NCI-H2196 treated with DMSO at 0.1 percent for 48 hours (cell line): ENCODE results near the gene POSTN.

ENCODE experiments used
- DNase-seq: peaks from one replicate; lab custom pipeline; 2025; ENCODE audit not compliant: unreplicated experiment; lab: John Stamatoyannopoulos, UW

Gene POSTN, protein sequence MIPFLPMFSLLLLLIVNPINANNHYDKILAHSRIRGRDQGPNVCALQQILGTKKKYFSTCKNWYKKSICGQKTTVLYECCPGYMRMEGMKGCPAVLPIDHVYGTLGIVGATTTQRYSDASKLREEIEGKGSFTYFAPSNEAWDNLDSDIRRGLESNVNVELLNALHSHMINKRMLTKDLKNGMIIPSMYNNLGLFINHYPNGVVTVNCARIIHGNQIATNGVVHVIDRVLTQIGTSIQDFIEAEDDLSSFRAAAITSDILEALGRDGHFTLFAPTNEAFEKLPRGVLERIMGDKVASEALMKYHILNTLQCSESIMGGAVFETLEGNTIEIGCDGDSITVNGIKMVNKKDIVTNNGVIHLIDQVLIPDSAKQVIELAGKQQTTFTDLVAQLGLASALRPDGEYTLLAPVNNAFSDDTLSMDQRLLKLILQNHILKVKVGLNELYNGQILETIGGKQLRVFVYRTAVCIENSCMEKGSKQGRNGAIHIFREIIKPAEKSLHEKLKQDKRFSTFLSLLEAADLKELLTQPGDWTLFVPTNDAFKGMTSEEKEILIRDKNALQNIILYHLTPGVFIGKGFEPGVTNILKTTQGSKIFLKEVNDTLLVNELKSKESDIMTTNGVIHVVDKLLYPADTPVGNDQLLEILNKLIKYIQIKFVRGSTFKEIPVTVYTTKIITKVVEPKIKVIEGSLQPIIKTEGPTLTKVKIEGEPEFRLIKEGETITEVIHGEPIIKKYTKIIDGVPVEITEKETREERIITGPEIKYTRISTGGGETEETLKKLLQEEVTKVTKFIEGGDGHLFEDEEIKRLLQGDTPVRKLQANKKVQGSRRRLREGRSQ

DNA sequence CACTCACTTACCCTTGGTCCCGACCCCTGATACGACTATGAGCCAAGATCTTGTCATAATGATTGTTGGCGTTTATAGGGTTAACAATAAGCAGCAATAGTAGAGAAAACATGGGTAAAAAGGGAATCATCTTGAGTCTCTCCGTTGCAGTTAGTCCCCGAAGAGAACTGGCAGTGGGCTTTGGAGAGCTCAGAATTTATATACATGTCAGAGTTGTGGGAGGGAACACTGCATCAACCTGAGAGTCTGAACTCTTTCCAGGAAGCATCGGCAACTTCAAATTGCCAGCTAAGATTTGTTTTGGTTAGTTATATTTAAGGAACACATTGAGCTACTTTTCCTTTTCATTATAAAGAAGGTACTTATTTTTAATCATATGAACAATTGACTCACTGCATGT, at the start of gene POSTN:
Gene POSTN (minus strand): TSS at position 172 of the 400 bp plus-strand sequence. CDS start 42 bp downstream, at position 130.
- DNase-seq, result no peak

DNA sequence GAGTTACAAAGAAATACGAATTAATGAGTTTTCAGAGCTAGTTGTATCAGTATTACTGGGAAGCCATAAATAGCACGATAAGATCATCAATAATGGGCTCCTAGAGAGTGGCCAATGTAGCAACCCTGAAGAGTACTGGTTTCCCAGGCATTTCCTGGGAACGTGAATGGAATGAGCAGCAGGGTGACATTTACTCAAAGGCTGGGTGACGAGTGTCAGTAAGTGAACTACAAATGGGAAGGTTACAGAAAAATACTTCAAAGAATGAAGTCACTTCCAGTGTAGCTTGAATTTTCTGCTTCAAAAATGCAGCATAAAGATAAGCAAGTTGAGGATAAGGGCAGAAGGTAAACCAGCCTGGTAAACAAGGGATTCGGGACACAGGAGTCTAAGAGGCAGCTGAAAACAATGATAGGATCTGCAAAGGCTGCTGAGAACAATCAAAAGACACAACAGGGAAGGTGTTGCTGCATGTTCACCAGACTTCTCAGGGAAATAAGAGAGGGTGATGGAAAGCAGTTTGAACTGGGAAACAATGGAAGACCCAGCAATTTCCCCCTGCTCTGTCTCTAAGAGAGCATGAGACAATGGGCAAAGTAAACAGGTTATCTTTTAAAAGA, 48.6 kb upstream of the POSTN start:
- DNase-seq, result no peak

DNA sequence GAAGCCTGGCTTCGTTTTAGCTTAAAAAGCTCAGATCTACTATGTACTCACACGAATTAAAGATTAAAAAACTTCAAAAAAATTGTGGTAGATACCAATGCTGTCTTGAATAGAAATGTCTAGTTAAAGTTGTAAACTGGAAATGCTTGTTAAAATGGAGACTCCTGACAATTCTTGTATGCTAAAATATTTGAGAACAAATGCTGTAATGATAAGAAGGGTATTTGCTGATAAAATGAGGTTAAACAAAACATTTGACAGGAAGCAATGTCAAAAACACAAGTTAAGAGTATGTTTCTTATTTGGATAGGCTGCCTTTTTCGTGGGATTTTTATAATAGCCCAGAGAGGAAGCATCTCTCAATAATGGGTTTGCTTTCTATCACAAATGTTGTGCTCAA, 48.0 kb upstream of the POSTN start:
- DNase-seq, result no peak

DNA sequence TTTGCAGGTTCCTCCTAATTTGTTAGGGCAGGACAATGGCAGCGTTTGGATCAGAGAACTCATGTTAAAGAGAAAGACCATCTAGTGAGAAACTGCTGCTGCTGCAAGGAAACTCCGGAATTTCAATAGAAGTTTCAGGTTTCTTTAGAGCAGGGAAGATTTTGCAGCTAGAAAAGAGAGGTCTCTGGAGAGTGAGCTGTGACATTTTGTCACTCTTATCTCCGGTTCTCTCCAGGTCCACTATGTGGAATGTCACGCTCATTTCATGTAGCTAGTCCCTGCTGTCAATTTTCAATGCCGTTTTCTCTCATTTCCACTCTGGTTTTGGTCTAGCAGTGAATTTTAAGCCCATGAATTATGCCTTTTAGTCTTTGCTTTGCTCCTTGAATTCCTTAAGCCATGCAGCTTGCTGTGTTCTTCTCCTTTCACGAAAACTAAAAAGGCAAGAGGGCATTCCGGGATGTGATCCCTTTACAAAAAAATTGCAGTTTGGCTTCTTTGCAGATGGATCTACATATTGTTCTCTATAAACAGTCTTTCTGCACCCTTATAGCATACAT, 46.7 kb upstream of the POSTN start:
- DNase-seq, result no peak

DNA sequence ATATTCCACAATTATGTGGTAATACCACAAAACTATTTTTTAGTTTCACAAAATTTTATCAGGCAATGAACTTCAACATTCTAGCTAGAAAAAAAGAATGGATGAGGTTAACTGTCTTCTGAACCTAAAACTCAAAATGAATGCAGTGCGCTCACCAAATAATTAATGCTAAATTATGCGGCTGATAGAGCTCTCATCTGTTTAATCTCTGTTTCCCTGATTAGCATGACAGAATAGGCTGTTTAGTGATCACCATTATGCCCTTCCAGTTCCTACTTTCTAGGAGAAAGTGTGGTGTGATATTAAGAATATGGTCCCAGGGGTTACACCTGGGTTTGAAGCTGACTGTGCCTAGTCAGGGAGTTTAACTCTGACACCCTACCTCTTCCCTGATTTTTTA, 42.8 kb upstream of the POSTN start:
- no peak for DNase-seq

DNA sequence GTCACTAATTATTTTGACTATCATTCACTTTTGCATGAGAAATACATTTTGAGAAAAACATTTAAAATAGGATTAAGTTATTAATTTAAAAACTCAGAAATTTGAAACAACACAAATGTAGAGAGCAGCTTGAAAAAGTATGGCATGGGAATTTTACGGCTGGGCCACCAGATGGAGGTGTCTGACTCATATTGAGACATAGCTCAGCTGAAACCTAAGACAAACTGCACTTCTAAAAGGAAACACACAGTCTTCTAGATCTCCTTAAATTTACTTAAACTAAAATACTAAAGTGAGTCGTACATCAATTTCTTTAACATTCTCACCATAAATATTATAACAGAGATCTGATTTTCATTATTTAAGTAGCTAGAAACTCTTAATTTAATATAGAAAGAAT, 41.9 kb upstream of the POSTN start:
- peak; percentile 0 for DNase-seq

DNA sequence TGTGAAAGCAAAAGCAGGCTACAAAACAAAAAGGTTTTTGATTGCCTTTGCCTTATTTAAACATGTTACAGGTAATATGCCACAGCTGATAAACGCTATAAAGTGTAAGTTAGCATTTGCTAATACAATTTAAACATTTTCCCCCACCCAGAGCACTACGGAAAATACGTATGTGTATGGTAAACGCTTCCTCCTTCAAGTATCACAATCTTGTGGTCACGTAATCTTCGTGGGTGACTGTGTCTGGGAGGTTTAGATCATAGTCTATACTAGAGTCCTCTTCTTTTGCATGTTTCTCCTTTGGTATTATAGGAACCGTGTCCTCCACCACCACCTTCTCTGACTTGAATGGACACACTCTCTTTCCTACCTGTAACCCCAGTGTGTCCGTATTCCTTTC, 38.1 kb upstream of the POSTN start:
- DNase-seq, result no peak

DNA sequence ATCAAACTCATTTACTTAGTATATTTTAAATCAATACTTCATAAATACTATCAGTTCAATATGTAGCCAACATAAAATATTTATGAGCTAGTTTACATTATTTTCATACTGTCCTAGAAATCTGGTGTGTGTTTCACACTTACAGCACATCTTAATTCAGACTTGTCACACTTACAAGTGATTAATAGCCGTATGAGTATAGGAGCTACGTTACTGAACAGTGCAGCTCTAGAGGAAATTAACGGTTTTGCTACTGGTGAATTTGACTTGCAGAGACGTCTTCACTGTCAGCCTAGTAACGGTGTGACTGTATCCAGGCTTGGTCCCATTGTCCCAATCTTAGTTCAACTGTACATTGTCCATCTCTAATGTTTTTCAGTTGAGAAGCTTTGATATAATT, 33.7 kb upstream of the POSTN start:
- no peak for DNase-seq

DNA sequence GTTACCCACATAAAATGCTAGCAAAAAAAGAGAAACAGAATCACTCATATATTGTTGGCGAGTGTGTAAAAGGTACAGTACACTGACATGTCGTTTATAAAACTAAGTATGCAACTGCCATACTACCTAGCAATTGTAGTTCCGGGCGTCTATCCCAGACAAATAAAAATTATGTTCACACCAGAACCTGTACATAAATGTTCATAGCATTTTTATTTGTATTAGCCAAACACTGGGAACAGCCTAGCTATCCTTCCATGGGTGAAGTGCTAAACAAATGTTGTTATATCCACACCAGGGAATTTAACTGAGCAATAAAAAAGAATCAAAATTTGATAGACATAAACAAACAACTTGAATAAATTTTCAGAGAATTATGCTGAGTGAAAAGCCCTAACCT, 28.9 kb upstream of the POSTN start:
- DNase-seq, result no peak

DNA sequence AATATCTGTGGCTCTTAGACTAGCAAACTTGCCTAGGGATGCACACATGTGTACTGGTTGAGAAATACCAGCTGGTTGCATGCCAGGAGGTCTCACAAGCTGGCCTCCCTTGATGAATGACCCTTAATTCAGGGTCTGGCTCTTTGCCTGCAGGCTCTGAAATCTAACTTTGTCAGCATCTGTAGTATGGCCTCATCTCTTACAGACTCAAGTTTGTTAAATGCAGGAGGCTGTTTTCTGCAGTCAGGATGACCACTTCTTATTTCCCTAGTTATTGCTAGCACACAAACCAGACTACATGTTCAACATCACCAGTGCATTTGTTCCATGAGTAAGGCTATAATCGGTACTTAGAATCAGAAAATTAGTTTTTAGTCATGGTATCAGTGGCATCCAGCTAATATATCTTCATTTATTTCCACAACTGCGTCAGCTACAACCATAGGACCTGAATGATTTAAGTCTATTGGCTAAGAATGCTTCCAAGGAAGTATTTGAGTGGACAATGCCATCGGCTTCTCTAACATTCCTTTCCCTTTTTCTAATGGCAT, 23.3 kb upstream of the POSTN start:
- no peak for DNase-seq

DNA sequence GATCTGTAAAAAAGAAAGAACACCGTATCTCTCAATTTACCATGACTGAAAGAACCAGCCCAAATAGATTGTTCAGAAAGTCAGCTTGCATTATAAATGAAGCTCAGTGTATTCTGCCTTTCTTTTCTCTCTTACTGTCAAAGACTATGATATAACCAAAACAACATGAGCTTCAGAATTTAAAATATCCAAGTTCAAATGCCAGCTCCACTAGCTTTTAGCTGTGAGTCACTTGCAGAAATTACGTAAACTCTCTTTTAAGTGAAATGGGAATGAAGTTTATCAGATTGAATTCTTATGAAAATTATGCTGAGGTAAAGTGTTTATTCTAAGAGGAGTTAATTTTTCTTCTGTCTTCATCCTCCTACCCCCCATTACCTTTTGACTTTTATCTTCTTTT, 20.0 kb upstream of the POSTN start:
- DNase-seq, result no peak

DNA sequence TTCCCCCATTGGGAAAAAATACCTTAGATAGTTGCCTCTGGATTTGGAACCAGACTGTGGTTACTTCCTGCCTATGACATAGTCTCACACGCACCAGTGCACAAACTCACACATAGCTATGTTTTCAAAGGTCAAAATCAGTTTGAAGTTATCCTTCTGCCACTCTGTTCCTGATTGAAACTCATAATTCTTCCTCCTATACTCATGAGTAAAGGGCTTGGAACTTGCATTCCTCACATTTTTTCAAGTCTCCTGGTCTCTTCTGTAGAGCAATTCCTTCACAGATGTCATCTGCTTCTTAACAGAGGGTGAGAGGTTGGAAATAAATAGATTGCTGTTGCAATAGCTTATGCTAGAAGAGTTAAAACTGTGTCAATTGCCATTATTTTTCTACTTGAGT, 18.6 kb upstream of the POSTN start:
- DNase-seq, result no peak

DNA sequence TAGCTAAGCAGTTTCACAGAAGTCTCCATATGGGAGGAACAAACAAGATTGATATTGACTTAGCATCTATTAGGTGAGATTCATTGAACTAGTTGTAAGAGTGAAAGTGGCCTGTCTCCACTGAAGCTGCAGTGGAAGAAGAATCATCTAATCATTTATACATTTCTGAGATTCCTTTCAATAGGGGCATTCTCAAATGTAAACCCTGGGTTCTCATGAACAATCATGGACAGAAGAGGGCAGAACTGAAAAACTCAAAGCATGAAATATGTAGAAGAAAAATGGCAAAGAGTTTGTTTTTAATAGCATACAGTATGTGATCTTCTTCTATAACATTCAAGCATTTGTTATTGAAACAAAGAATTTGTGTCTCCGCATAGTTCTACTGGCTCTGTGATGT, 17.6 kb upstream of the POSTN start:
- no peak for DNase-seq

DNA sequence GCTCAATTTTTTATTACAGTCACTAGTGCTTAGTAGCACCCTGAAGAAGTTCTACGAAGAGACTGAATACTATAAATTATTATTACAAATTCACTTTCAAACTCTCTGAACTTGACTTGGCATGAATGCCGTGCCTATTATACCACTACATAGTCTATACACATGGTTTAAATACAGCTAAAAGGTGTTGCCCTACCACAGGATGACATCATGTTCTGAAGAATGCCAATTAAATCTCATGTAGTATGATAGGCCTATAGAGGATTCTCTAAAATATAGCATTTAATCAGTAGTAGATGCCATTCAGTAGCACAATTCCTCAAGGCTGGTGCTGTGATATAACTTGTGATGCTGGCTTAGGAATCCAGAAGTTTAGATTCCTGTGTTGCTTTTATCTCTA, 16.7 kb upstream of the POSTN start:
- DNase-seq, result no peak

DNA sequence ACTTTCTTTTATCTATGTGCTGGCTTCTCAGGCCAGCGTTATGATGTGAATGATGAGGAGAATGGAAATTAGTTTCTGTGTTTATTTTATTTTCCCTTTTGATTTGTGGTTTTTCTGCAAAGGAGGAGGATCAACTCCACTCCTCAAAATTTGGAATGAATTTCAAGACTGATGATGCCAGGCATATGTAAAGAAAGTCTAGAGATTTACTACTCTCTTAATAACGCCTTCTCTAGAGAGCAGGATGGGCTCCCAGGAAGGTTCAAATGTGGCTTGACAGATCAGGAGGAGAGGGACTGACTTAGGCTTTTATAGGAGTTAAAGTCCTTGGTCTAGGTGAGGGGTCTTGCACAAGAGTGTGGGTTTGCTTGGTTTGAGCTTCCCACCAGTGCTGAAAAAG, 15.1 kb upstream of the POSTN start:
- no peak for DNase-seq

DNA sequence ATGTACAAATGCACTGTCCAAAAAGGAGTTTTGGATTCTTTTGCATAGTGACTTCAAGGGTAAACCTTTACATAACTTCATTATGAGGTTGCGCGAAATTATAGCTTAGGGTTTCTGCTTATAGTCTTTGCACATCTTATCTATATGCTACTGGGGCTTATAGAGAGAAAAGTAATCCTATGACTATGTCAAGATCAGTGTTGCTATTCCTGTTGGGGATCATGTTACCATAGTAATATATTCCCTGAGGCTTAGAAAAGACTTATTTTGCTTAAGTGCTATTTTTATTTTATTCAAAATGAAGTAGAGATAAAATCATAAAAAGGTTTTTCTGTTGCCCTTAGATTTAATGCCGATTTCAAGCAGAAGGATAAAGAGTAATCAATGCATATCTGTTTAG, 14.7 kb upstream of the POSTN start:
- DNase-seq, result no peak

DNA sequence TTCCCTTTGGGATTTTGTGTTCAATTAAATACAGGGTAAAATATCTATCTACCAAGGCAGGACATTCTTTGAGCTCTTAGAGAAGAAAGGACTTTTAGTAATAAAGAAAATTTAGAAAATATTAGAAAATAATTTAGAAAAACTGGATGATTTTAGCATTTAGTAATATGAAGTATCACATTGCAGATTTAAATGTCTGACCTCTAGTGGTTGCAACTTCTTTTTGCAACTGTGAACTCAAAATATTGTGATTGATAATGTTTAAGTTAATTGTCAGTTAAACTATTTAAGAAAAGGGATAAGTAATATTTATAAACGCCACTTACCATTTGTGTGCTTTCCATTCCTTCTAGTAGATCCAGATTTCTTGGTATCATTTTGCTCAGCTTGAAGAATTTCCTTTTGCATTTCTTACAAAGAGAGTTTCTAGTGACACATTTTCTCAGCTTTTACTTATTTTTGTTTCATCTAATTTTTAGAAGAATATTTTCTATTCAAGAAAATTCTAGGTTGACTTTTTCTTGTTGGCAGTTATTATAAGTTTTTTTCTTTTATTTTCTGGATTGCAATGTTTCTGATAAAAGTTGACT, 10.3 kb upstream of the POSTN start:
- DNase-seq, result no peak

DNA sequence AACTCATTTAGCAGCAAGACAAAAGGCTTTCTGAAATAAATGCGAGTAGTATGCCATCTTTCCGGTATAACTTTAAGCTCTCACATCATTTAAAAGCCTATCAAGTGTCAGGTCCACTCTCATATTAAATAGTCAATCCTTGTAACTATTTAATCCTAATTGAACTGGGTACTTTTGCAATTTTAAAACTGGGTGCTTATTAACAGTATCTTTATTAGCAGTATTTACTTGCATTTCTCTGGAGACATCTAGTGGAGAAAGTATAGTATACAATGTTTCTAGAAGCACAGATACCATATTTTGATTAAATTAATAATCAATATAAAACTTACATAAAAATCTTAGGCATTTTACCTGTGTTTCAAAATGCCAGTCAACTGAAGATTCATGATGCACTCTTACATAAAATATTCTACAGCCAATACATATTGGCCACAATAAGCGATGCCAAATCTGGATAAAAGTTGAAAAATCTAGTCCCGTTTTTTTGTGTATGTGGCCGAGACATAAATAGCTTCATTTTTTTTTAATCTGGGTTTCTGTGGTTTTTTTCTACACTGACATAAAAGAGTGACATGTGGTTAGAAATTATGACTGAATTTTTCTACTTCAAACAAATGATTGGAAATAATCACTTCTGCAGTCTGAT, 4.3 kb upstream of the POSTN start:
- no peak for DNase-seq

DNA sequence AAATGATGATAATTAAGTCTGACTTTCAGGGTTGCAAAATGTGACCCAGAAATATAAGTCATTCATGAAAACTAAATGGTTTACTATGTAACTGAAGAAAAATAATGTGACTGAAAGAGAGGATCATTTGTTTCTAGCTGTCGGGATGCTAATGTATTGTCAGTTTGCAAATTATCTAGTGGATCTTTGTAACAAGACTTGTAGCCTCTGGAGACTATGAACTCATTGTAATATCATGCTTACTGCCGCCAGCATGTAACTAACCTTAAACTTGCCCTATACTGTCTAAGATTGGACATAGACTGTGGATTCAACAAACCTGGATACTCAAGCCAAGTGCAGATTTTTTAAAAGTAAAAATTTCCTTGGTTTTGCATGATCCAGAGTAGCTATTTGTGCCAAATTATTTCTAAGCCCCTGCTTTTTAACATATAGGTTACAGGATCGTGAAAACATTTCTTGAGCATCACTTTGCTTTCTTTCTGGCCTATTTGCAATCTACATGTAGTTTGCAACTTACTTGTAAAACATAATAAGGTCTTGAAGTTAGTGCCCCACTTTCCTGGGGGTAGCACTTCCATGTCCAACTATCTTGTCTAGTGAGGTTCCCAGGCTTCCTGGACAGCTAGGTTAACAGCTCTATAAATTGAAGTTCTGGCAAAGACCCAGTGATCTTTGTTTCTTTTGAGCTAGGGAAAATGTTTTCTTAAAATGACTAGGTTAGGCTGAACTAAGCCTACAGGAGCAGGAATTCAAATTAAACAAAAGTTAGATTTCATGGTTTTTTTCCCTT, 3.3 kb upstream of the POSTN start:
- no peak for DNase-seq

DNA sequence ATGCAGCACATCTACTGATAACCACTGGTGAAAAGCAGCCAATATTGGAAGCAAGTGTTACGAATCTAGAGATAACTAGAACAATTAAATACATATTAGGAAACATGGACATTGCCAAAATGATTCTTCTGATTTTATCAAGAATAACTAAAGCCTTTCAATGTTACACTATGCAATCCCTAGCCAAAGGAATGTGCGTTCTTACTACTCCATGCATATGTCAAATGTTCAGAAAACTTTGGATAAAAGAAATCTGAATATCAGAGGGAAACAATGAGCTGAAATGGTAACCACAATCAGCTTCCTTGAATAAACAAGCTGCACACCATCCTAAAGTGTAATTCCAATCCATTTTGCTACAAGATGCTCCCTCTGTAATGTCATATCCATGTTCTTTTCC, 951 bp upstream of the POSTN start:
- no peak for DNase-seq
